HUES64 (cell line): ENCODE measurements around the gene CDH6.

Source experiments
- H3K27ac ChIP-seq: 2 replicates; pipeline ENCODE4 v1.7.0; 2013; ENCODE audit warnings: low read depth, low read length, inconsistent platforms
- H3K27me3 ChIP-seq: 2 replicates; pipeline ENCODE4 v1.6.1; 2013; ENCODE audit warnings: mild to moderate bottlenecking, low read length; ENCODE audit not compliant: insufficient read depth
- H3K36me3 ChIP-seq: 2 replicates; pipeline ENCODE4 v1.6.1; 2013; ENCODE audit warnings: mild to moderate bottlenecking, low read length; ENCODE audit not compliant: insufficient read depth
- H3K4me1 ChIP-seq: 2 replicates; pipeline ENCODE4 v1.6.1; 2013; ENCODE audit warnings: mild to moderate bottlenecking, low read length, moderate library complexity; ENCODE audit not compliant: insufficient read depth
- H3K4me3 ChIP-seq: 2 replicates; pipeline ENCODE4 v1.5.1; 2013; ENCODE audit warnings: mild to moderate bottlenecking, low read length, moderate library complexity
- H3K9ac ChIP-seq: 2 replicates; pipeline ENCODE4 v1.6.1; 2013; ENCODE audit warnings: mild to moderate bottlenecking, low read depth, low read length
- H3K9me3 ChIP-seq: 2 replicates; pipeline ENCODE4 v1.6.1; 2013; ENCODE audit warnings: low read depth, low read length; ENCODE audit not compliant: insufficient read depth
- WGBS: fragments of 150-250, 120-280 bp; methylation state at CpG from one replicate; pipeline ENCODE4 v1.1.7; 2013; ENCODE audit warnings: missing lambda C conversion rate; 5-methylcytosine and 5-hydroxymethylcytosine counted together

The CDH6 gene

GRCh38 chr5:31322946-31323345 lies 129.5 kb downstream of the CDH6 start:
- Histone ChIP-seq H3K4me3 (no peak overlapping the region), H3K9me3 (no peaks in the 10 kb centered on the region), H3K27me3 (no peaks in the 10 kb centered on the region), H3K27ac (no peak overlapping the region), H3K4me1 (no peaks in the 10 kb centered on the region), H3K9ac (no peak overlapping the region), H3K36me3 (peaks cover 10% of the 10 kb centered on the region; the same call in 1 of the 2 replicates)
- WGBS, result 93% methylated on average over 17 of the region's 18 CpGs

GRCh38 chr5:31324842-31325241 lies 131.4 kb downstream of the CDH6 start:
- Histone ChIP-seq H3K27ac (no peak overlapping the region), H3K9me3 (no peaks in the 10 kb centered on the region), H3K36me3 (peaks cover 3% of the 10 kb centered on the region; the same call in 1 of the 2 replicates), H3K4me1 (no peaks in the 10 kb centered on the region), H3K27me3 (no peaks in the 10 kb centered on the region), H3K4me3 (no peak overlapping the region), H3K9ac (no peak overlapping the region)
- WGBS, result no CpG with 5 or more reads among the region's 3 CpGs

- Histone ChIP-seq H3K4me3 (no peak overlapping the region), H3K4me1 (no peaks in the 10 kb centered on the region), H3K9me3 (no peaks in the 10 kb centered on the region), H3K36me3 (no peaks in the 10 kb centered on the region; the same call in 1 of the 2 replicates), H3K27me3 (no peaks in the 10 kb centered on the region), H3K9ac (no peak overlapping the region), H3K27ac (no peak overlapping the region)
- WGBS, result 86% methylated on average over 11 of the region's 11 CpGs
Measured at GRCh38 chr5:31328040-31328733, 134.7 kb downstream of the CDH6 start.

GRCh38 chr5:31329715-31330114 lies 136.2 kb downstream of the CDH6 start:
- WGBS, result 95% methylated on average over 2 of the region's 2 CpGs
- Histone ChIP-seq H3K4me1 (no peaks in the 10 kb centered on the region), H3K36me3 (no peaks in the 10 kb centered on the region), H3K4me3 (no peak overlapping the region), H3K27me3 (no peaks in the 10 kb centered on the region), H3K9ac (no peak overlapping the region), H3K27ac (no peak overlapping the region), H3K9me3 (no peaks in the 10 kb centered on the region)

- Histone ChIP-seq H3K36me3 (no peaks in the 10 kb centered on the region), H3K27ac (no peak overlapping the region), H3K9ac (no peak overlapping the region), H3K4me3 (no peak overlapping the region), H3K9me3 (no peaks in the 10 kb centered on the region), H3K27me3 (no peaks in the 10 kb centered on the region), H3K4me1 (no peaks in the 10 kb centered on the region)
- 95% methylated on average over 2 of the region's 2 CpGs for WGBS
Measured at GRCh38 chr5:31332160-31332559, 138.7 kb downstream of the CDH6 start.

GRCh38 chr5:31333475-31333874 lies 140.0 kb downstream of the CDH6 start:
- 86% methylated on average over 1 of the region's 2 CpGs for WGBS
- Histone ChIP-seq H3K4me3 (no peak overlapping the region), H3K9ac (no peak overlapping the region), H3K36me3 (no peaks in the 10 kb centered on the region), H3K27me3 (no peaks in the 10 kb centered on the region), H3K9me3 (no peaks in the 10 kb centered on the region), H3K4me1 (no peaks in the 10 kb centered on the region), H3K27ac (no peak overlapping the region)

GRCh38 chr5:31334061-31334860 lies 140.8 kb downstream of the CDH6 start:
- Histone ChIP-seq H3K4me1 (no peaks in the 10 kb centered on the region; the same call in 1 of the 2 replicates), H3K4me3 (no peak overlapping the region), H3K27me3 (no peaks in the 10 kb centered on the region), H3K9ac (no peak overlapping the region), H3K27ac (no peak overlapping the region), H3K9me3 (no peaks in the 10 kb centered on the region), H3K36me3 (no peaks in the 10 kb centered on the region)
- WGBS, result 92% methylated on average over 3 of the region's 4 CpGs

- Histone ChIP-seq H3K4me3 (no peak overlapping the region), H3K9ac (no peak overlapping the region), H3K27ac (no peak overlapping the region), H3K9me3 (no peaks in the 10 kb centered on the region), H3K27me3 (no peaks in the 10 kb centered on the region), H3K4me1 (no peaks in the 10 kb centered on the region; the same call in 1 of the 2 replicates), H3K36me3 (no peaks in the 10 kb centered on the region)
Measured at GRCh38 chr5:31335456-31335855, 142.0 kb downstream of the CDH6 start.

- Histone ChIP-seq H3K4me3 (no peak overlapping the region), H3K9me3 (no peaks in the 10 kb centered on the region), H3K27me3 (no peaks in the 10 kb centered on the region), H3K9ac (no peak overlapping the region), H3K36me3 (no peaks in the 10 kb centered on the region), H3K4me1 (no peaks in the 10 kb centered on the region), H3K27ac (no peak overlapping the region)
- WGBS, result 91% methylated on average over 3 of the region's 3 CpGs
Measured at GRCh38 chr5:31343946-31344345, 150.5 kb downstream of the CDH6 start.

- Histone ChIP-seq H3K4me3 (no peak overlapping the region), H3K9ac (no peak overlapping the region), H3K4me1 (no peaks in the 10 kb centered on the region), H3K9me3 (no peaks in the 10 kb centered on the region), H3K36me3 (no peaks in the 10 kb centered on the region), H3K27ac (no peak overlapping the region), H3K27me3 (no peaks in the 10 kb centered on the region)
- WGBS, result 95% methylated on average over 3 of the region's 3 CpGs
Measured at GRCh38 chr5:31346896-31347551, 153.5 kb downstream of the CDH6 start.

- no peak overlapping the region for H3K4me3 ChIP-seq
- H3K9ac ChIP-seq, result no peak overlapping the region
- H3K36me3 ChIP-seq, result no peaks in the 10 kb centered on the region
- H3K27me3 ChIP-seq, result no peaks in the 10 kb centered on the region
- H3K27ac ChIP-seq, result no peak overlapping the region
- no peaks in the 10 kb centered on the region for H3K4me1 ChIP-seq
- no peaks in the 10 kb centered on the region for H3K9me3 ChIP-seq
Measured at GRCh38 chr5:31347552-31347905, 154.0 kb downstream of the CDH6 start.
